H54 (cell line): ENCODE results near the gene KCNG1.
"Not testable (repeated sequence)": the region's sequence is repeated elsewhere in the genome, so short reads cannot be mapped to it uniquely, and the experiment has no call there.

Experiments
- DNase-seq: peaks from one replicate; pipeline ENCODE4 v3.0.0; 2011; ENCODE audit warnings: low spot score, mixed read lengths; ENCODE audit not compliant: insufficient read length
- FAIRE-seq: peaks from 3 replicates; lab custom pipeline; 2011; peaks lifted over from hg19 to GRCh38; lab: Jason Lieb, UNC
- POLR2A ChIP-seq: IDR thresholded peaks from 2 replicates; pipeline ENCODE4 v1.6.1; 2011; ENCODE audit warnings: low read depth, mild to moderate bottlenecking, low read length

The KCNG1 gene

GRCh38 chr20:51046021-51046985 is 23.4 kb upstream of the KCNG1 start:
- FAIRE-seq: no peak
- no peak for TF ChIP-seq POLR2A
- DNase-seq: no peak

- not testable (repeated sequence) for FAIRE-seq, DNase-seq
Observed at GRCh38 chr20:51045492-51045891, 22.6 kb upstream of the KCNG1 start.

GRCh38 chr20:51044796-51045195 is 21.9 kb upstream of the KCNG1 start:
- DNase-seq: no peak
- no peak for FAIRE-seq
- TF ChIP-seq POLR2A: no peak

GRCh38 chr20:51043811-51044210 is 20.9 kb upstream of the KCNG1 start:
- FAIRE-seq (no peak), DNase-seq (no peak)
- no peak for TF ChIP-seq POLR2A

- FAIRE-seq (no peak), DNase-seq (no peak)
- no peak for TF ChIP-seq POLR2A
Observed at GRCh38 chr20:51042657-51043247, 19.8 kb upstream of the KCNG1 start.

GRCh38 chr20:51042064-51042463 is 19.2 kb upstream of the KCNG1 start:
- DNase-seq (no peak), FAIRE-seq (no peak)
- no peak for TF ChIP-seq POLR2A

GRCh38 chr20:51037532-51038115 is 14.7 kb upstream of the KCNG1 start:
- DNase-seq (no peak), FAIRE-seq (no peak)
- TF ChIP-seq POLR2A: no peak

GRCh38 chr20:51036827-51037531 is 14.1 kb upstream of the KCNG1 start:
- FAIRE-seq (no peak), DNase-seq (no peak)
- TF ChIP-seq POLR2A: no peak

GRCh38 chr20:51036226-51036625 is 13.3 kb upstream of the KCNG1 start:
- FAIRE-seq (no peak), DNase-seq (no peak)
- no peak for TF ChIP-seq POLR2A

GRCh38 chr20:51034988-51035656 is 12.2 kb upstream of the KCNG1 start:
- no peak for TF ChIP-seq POLR2A
- no peak for FAIRE-seq
- DNase-seq: no peak

- FAIRE-seq (no peak), DNase-seq (no peak)
- TF ChIP-seq POLR2A: no peak
Observed at GRCh38 chr20:51034476-51034875, 11.6 kb upstream of the KCNG1 start.

- no peak for FAIRE-seq
- no peak for DNase-seq
- TF ChIP-seq POLR2A: no peak
Observed at GRCh38 chr20:51029963-51030920, 7.3 kb upstream of the KCNG1 start.
